ENCODE results near the gene DDAH1.
"Not testable (repeated sequence)": the region's sequence is repeated elsewhere in the genome, so short reads cannot be mapped to it uniquely, and the experiment has no call there.

The DDAH1 gene

GRCh38 chr1:85356130-85356529 lies 108.8 kb downstream of the DDAH1 start:
- no peak for DNase-seq

- DNase-seq, result no peak
Observed at GRCh38 chr1:85352055-85352454, 112.9 kb downstream of the DDAH1 start.

- no peak for DNase-seq
Observed at GRCh38 chr1:85351202-85351828, 113.6 kb downstream of the DDAH1 start.

DNA sequence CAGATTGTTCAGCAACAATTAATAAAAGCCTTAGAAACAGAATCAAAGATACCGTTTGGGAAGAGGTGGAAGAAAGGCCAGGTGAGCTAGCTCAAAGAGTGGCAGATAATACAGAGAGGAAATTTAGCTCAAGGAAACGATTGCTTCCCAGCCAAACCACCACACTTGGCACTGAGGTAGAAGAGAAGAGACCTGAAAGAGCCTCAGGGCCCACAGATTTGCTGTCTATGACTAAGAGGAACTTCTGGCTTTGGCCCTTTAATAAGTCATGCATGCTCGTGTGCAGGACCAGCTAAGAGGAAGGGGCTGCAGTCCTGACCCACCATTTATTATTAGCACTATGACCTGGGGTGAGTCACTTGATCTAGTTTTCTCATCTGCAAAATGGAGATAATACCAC lies 115.7 kb downstream of the DDAH1 start:
- DNase-seq, result no peak

DNA sequence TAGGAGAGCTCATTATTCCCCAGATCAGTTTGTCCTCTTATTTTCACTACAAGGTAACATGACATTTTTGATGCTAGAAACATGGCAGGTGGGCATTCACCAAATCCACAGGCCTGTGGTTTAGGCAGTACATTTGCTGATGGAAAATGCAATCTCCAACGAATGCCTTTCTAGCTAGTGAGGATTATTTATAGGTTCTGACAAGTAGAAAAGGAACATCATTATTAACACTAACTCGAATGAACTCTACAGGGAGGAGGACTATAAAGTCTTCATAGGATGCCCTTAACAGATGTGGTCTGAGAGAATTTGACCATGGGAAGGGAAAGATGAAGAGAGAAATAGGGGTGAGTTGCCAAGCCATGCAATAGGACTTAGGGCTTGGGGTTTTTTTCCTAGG lies 117.1 kb downstream of the DDAH1 start:
- DNase-seq, result no peak

DNA sequence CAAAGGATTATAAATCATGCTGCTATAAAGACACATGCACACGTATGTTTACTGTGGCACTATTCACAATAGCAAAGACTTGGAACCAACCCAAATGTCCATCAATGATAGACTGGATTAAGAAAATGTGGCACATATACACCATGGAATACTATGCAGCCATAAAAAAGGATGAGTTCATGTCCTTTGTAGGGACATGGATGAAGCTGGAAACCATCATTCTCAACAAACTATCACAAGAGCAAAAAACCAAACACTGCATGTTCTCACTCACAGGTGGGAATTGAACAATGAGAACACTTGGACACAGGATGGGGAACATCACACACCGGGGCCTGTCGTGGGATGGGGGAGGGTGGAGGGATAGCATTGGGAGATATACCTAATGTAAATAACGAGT lies 117.7 kb downstream of the DDAH1 start:
- not testable (repeated sequence) for DNase-seq

- no peak for DNase-seq
Observed at GRCh38 chr1:85344256-85344694, 120.7 kb downstream of the DDAH1 start.

DNA sequence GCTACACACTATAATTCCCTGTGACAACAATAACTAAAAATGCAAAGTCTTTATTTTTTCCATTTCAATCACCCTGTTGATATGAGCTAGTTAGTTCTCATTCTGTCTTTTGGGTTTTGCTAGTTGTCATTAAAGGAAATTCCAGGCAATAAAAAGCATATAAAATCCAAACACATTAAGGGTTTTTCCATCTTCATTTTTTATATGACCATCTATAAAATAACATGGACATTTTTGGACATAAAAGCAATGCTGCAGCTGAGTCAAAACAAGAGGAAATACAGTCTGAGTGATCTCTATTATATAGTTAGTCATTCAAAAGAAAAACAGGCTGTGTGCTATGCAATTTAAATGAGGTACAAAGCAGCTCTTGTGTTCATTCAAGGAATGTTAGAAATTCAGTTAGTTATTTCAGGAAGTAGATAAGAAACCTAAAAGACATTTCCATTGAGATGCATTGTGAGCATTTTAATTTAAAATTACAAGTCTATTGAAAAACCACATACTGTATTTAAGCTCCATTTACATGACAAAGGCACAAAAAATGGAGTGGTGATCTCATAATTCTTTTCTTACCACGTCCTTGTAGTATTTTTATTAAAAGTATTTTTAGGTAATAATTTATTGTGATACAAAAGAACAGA lies 121.2 kb downstream of the DDAH1 start:
- no peak for DNase-seq

DNA sequence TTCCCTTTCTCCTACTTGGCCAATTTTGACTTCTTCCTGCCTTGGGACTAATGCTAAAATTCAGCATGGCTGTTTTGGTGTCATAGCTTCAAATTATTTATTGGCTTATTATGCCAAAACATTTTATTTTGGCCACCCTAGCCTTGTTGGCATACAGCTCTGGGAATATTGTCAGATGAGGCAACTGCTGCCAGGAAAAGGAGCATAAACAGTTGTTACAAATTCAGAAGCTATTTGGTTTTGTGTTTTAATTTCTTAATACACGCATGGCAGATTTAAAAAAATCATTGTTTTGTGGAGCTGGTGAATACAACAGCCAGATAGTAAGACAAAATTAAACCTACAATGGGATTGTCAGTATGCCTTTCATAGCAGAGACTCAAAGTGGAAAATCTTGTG lies 121.7 kb downstream of the DDAH1 start:
- DNase-seq, result no peak

GRCh38 chr1:85342207-85342606 lies 122.8 kb downstream of the DDAH1 start:
- DNase-seq, result no peak

- DNase-seq, result no peak
Observed at GRCh38 chr1:85340427-85340826, 124.5 kb downstream of the DDAH1 start.

- DNase-seq, result no peak
Observed at GRCh38 chr1:85339656-85340399, 125.1 kb downstream of the DDAH1 start.

DNA sequence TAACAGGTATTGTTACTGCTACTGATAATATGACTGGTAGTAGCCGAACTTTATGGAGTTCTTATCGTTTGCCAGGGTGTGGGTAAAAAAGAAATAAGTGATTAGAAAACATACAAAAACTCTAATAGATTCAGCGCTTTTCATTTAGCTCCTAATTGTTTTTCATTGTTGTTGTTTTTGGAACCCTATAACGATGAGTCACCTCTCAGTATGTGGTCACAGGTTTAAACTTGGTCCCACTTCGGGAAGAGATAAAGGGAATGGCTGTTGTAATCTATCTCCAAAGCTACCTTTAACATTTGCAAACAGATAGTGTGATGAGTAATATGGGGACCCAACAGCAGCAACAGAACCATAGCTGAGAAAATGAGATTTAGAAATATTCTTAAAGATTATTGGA lies 125.9 kb downstream of the DDAH1 start:
- DNase-seq, result no peak

- DNase-seq, result no peak
Observed at GRCh38 chr1:85334962-85335361, 130.0 kb downstream of the DDAH1 start.

GRCh38 chr1:85333186-85333585 lies 131.8 kb downstream of the DDAH1 start:
- DNase-seq, result no peak

DNA sequence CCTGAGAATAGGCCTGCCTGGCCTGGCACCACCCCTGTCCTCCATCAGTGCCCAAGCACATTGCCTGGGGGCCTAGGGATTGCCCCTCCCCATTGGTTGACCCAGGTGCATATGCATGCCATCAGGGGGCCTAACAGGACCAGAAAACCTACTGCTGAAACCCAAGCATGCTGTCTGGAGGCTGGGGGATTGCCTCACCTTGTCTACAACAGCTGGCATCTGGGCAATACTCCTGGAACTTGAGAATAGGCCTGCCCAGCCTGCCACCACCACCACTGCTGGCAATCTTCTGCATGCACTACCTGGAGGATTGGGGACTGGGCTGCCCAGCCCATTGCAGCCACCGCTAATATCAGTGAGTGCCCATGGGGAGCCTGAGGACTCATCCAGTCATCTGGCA lies 132.4 kb downstream of the DDAH1 start:
- no peak for DNase-seq

DNA sequence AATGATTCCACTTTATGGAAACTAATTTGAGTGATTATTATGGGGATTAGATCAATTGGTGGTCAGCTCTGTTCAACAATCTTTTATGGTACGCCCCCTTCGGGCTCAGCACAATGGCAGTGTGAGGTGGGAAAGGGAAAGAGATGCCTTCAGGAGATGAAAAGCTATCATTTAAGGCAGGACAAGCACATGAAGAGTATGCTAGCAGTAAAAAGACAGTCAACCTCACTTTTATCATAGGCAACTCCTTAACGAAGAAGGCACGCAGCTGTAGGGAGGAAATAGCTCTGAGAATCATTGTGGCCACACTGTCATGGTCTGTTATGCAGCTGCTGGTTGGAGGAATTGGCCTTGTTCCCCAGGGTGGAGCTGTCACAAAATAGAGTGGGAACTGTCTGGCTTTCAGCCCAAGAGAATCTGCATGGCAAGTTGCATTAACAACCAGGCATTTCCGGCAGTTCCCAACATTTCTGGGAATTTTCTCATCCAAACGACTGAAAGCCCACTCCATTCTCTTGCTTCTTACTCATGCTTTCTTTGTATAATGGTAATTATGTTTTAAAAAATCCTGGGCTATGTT lies 134.2 kb downstream of the DDAH1 start:
- DNase-seq, result no peak

DNA sequence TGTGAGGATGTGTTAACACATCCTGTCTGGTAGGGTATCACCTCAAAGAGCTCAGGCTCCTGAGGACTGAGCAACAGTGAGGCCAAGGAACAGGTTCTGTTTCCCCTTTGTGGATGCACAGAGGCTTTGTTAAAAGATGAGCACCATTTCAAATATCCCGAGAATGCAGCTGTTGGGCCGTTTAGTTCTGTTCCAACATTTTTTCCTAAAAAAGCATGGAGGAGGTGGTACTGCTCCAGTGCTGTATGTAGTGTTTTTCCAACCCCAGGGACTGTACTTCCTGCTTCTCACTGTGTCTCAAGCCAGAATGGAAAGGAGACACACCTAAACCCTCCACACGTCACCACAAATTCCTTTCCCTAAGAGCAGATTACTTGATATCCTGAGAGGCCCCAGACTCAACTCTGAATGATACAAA lies 134.7 kb downstream of the DDAH1 start:
- DNase-seq, result no peak

GRCh38 chr1:85328713-85329397 lies 136.1 kb downstream of the DDAH1 start:
- no peak for DNase-seq

DNA sequence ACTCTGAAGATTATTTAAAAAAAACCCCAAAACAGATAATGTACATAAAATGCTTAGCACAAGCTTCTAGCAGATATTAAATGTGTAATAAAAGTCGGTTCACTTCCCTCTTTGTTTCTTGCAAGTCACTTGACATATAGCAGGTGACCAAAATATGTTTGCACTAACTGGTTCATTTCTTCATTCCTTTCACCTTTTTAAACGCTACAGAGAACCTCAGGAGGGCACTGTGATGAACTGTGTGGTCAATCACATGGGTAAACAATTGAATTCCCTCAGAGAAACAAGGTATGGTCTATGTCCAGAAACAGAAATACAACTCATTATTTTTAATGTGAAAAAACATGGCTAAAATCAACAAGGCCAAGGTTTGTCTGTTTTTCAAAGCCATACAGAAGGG lies 137.2 kb downstream of the DDAH1 start:
- DNase-seq, result no peak

DNA sequence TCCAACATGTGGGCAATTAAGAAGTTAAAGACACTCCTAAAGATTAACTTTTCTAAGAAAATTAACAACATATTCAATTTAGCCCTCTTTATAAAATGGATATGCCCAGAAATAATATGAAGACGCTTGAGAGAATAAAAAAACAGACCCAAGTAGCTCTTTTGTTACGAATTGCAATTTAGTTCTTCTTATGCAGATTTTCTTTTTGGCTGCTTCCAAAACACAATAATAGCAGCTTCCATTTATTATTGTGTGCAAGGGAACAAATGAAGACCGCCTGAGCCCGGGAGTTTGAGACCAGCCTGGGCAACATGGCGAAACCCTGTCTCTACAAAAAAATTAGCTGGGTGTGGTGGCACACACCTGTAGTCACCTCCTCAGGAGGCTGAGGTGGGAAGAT lies 138.1 kb downstream of the DDAH1 start:
- no peak for DNase-seq

- no peak for DNase-seq
Observed at GRCh38 chr1:85326336-85326735, 138.6 kb downstream of the DDAH1 start.

GRCh38 chr1:85325920-85326319 lies 139.0 kb downstream of the DDAH1 start:
- no peak for DNase-seq

Measured in CD4-positive, alpha-beta T cell treated with Interferon alpha-2 for 1 hour (primary cell).